Liver (tissue), 9 donors: ENCODE data around the gene TRIM32. TPM values are rescaled to one million over a fixed set of nuclear protein-coding genes. Genes with fewer than 3 reads are reported as not detected.

Experiments used
- DNase-seq: peaks from one replicate; pipeline ENCODE4 v3.0.0-alpha.2; 2017; ENCODE audit warnings: low spot score
- H3K27ac ChIP-seq, 2 donors: one replicate each; pipeline ENCODE4 v1.7.0; 2013; ENCODE audit warnings: inconsistent platforms in 2 of 2, low read length in 2 of 2, control low read depth in 1 of 2, low read depth in 1 of 2, mild to moderate bottlenecking in 1 of 2
- H3K27me3 ChIP-seq, 4 donors: one replicate each; pipeline versions ENCODE4 v1.6.1 to v1.7.0; 2013; ENCODE audit warnings: low read length in 3 of 4, inconsistent platforms in 1 of 4, mild to moderate bottlenecking in 1 of 4, moderate library complexity in 1 of 4; ENCODE audit not compliant: control insufficient read depth in 4 of 4, insufficient read depth in 4 of 4
- H3K36me3 ChIP-seq, 4 donors: one replicate each; pipeline versions ENCODE4 v1.6.1 to v1.7.0; 2013; ENCODE audit warnings: low read length in 3 of 4, mild to moderate bottlenecking in 3 of 4, low read depth in 1 of 4, moderate library complexity in 1 of 4; ENCODE audit not compliant: control insufficient read depth in 4 of 4, insufficient read depth in 3 of 4
- H3K4me1 ChIP-seq, 4 donors: one replicate each; pipeline versions ENCODE4 v1.6.1 to v1.7.0; 2013; ENCODE audit warnings: low read length in 3 of 4, mild to moderate bottlenecking in 3 of 4, moderate library complexity in 1 of 4; ENCODE audit not compliant: control insufficient read depth in 4 of 4, insufficient read depth in 4 of 4
- H3K4me3 ChIP-seq, 3 donors: one replicate each; pipeline versions ENCODE4 v1.6.1 to v1.7.0; 2013; ENCODE audit warnings: low read length in 3 of 3, control low read depth in 1 of 3, low read depth in 1 of 3, mild to moderate bottlenecking in 1 of 3
- H3K9ac ChIP-seq, 2 donors: one replicate each; pipeline ENCODE4 v1.7.0; 2013; ENCODE audit warnings: low read length in 2 of 2, mild to moderate bottlenecking in 2 of 2, moderate library complexity in 2 of 2, control low read depth in 1 of 2, low read depth in 1 of 2
- H3K9me3 ChIP-seq, 4 donors: one replicate each; pipeline versions ENCODE4 v1.6.1 to v1.7.0; 2013; ENCODE audit warnings: low read length in 3 of 4; ENCODE audit not compliant: control insufficient read depth in 4 of 4
- ATF3 ChIP-seq: IDR thresholded peaks from 2 replicates; pipeline ENCODE4 v1.6.1; 2016; ENCODE audit warnings: antibody characterized with exemption
- CTCF ChIP-seq: fragments of 150-350 bp; IDR thresholded peaks from 2 replicates; pipeline ENCODE4 v1.5.1; 2017; ENCODE audit warnings: improper control_type of control experiment, low read depth, low read length; ENCODE audit not compliant: missing input control
- EGR1 ChIP-seq, 2 donors: IDR thresholded peaks; 2 replicates each; pipeline ENCODE4 v1.6.1; 2016 to 2018; ENCODE audit warnings: antibody characterized with exemption in 2 of 2, low read depth in 2 of 2
- FOXA1 ChIP-seq: IDR thresholded peaks from 2 replicates; pipeline ENCODE4 v1.6.1; 2016; ENCODE audit warnings: antibody characterized with exemption
- FOXA2 ChIP-seq: IDR thresholded peaks from 2 replicates; pipeline ENCODE4 v1.6.1; 2016; ENCODE audit warnings: antibody characterized with exemption
- GABPA ChIP-seq, 2 donors: IDR thresholded peaks in 1 of 2; conservative IDR thresholded peaks in 1 of 2; 2 replicates each; pipeline ENCODE4 v1.6.1; 2016; ENCODE audit warnings: antibody characterized with exemption in 2 of 2, mild to moderate bottlenecking in 1 of 2, moderate library complexity in 1 of 2
- HNF4A ChIP-seq, 2 donors: conservative IDR thresholded peaks; 2 replicates each; pipeline ENCODE4 v1.6.1; 2016; ENCODE audit warnings: antibody characterized with exemption in 2 of 2, mild to moderate bottlenecking in 2 of 2
- HNF4G ChIP-seq: IDR thresholded peaks from 2 replicates; pipeline ENCODE4 v1.6.1; 2016; ENCODE audit warnings: antibody characterized with exemption
- JUND ChIP-seq, 2 donors: IDR thresholded peaks; 2 replicates each; pipeline ENCODE4 v1.6.1; 2016; ENCODE audit warnings: antibody characterized with exemption in 2 of 2
- NR2F2 ChIP-seq: IDR thresholded peaks from 2 replicates; pipeline ENCODE4 v1.6.1; 2016; ENCODE audit warnings: antibody characterized with exemption
- RAD21 ChIP-seq, 2 donors: IDR thresholded peaks; 2 replicates each; pipeline ENCODE4 v1.6.1; 2016; ENCODE audit warnings: antibody characterized with exemption in 2 of 2, mild to moderate bottlenecking in 2 of 2
- RXRA ChIP-seq, 2 donors: IDR thresholded peaks; 2 replicates each; pipeline ENCODE4 v1.6.1; 2017 to 2018; ENCODE audit warnings: antibody characterized with exemption in 2 of 2, mild to moderate bottlenecking in 1 of 2
- SP1 ChIP-seq: IDR thresholded peaks from 2 replicates; pipeline ENCODE4 v1.6.1; 2018; ENCODE audit warnings: antibody characterized with exemption, mild to moderate bottlenecking
- TAF1 ChIP-seq: conservative IDR thresholded peaks from 2 replicates; pipeline ENCODE4 v1.6.1; 2016; ENCODE audit warnings: antibody characterized with exemption, mild to moderate bottlenecking
- YY1 ChIP-seq: IDR thresholded peaks from 2 replicates; pipeline ENCODE4 v1.6.1; 2016; ENCODE audit warnings: antibody characterized with exemption, mild to moderate bottlenecking
- WGBS: extraction: QIAGEN DNeasy Blood & Tissue Kit; methylation state at CpG from one replicate; pipeline ENCODE4 v1.1.7; 2013; 5-methylcytosine and 5-hydroxymethylcytosine counted together
- polyA plus RNA-seq, 2 donors: library from polyadenylated mRNA; stranded (reverse) in 1 of 2; unstranded in 1 of 2; fragments of 200-250 nt in 1 of 2; fragments of >200 nt in 1 of 2; fragmentation: Nextera tagmentation in 1 of 2; extraction: Ambion mirVana in 1 of 2; gene quantifications; one replicate each; pipeline versions ENCODE4 v1.2.1 to v1.2.3, GENCODE V29; 2013 to 2015
- total RNA-seq, 2 donors: library from RNA; depleted of rRNA; stranded (reverse); fragments of >200 nt; gene quantifications; one replicate each; pipeline ENCODE4 v1.2.3, GENCODE V29; 2014
- TF ChIP-seq, protein P1 (sequence below): IDR thresholded peaks from 2 replicates; pipeline ENCODE4 v1.6.1; 2016; ENCODE audit warnings: antibody characterized with exemption
- donor health status: healthy.
- donor health status: healthy.
- donor health status: healthy.
- donor health status: healthy.
- donor health status: healthy.

TRIM32 gene
- total and polyA plus RNA-seq, 4 donors: 3.0 to 5.9 (median 3.5) TPM

GRCh38 chr9:116661037-116661954 is 25.8 kb upstream of the TRIM32 start:
- no peak for TF ChIP-seq ATF3
- peak; percentile 80 for TF ChIP-seq CTCF
- peak; percentile 94 to 96 for TF ChIP-seq RAD21 (IDR thresholded peaks at IDR 0.05)
- H3K36me3 ChIP-seq: no peaks in the 10 kb centered on the region
- no peaks in the 10 kb centered on the region for H3K9me3 ChIP-seq
- no peak overlapping the region for H3K27ac ChIP-seq
- 66% methylated on average over 7 of the region's 7 CpGs for WGBS
- H3K9ac ChIP-seq: no peak overlapping the region
- H3K4me3 ChIP-seq: no peak overlapping the region
- H3K4me1 ChIP-seq: no peaks in the 10 kb centered on the region
- DNase-seq: no peak
- no peaks in the 10 kb centered on the region for H3K27me3 ChIP-seq

- no peak for DNase-seq
- 79% methylated on average over 6 of the region's 6 CpGs for WGBS
- Histone ChIP-seq H3K4me1 (no peaks in the 10 kb centered on the region), H3K36me3 (no peaks in the 10 kb centered on the region), H3K9ac (no peak overlapping the region), H3K4me3 (no peak overlapping the region), H3K27me3 (no peaks in the 10 kb centered on the region), H3K27ac (peak overlapping the region in 1 of 2 donors; percentile 35), H3K9me3 (no peaks in the 10 kb centered on the region)
- TF ChIP-seq NR2F2 (peak; percentile 10), RXRA (IDR thresholded peaks at IDR 0.05) (no peak)
Observed at GRCh38 chr9:116662646-116663310, 24.3 kb upstream of the TRIM32 start.

DNA sequence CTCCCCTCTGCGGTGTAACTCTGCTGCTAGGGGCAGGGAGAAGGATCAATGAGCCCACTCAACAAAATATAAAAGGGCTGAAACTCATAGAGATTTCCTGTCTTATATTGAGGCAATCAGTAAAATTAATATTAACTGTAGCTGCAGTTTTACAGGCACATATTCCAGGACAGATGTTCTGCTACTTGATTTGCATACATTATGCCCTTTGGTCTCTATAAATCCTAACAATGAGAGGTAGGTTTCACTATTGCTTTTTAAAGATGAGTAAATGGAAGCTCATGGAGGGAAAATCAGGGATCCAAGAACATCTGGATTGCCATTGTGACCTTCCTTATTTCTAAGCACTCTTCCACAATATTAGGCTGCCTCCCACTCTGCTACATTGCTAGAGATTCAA is 23.5 kb upstream of the TRIM32 start:
- TF ChIP-seq, protein P1, sequence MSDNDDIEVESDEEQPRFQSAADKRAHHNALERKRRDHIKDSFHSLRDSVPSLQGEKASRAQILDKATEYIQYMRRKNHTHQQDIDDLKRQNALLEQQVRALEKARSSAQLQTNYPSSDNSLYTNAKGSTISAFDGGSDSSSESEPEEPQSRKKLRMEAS: no peak
- TF ChIP-seq SP1 (no peak), FOXA1 (no peak), NR2F2 (no peak), TAF1 (no peak), GABPA (IDR thresholded peaks at IDR 0.05 in 1 of 2, conservative IDR thresholded peaks at IDR 0.05 in 1 of 2) (no peak), RAD21 (IDR thresholded peaks at IDR 0.05) (no peak), FOXA2 (no peak), HNF4G (no peak), YY1 (no peak), EGR1 (IDR thresholded peaks at IDR 0.05; ENCODE audit: low read depth in 2 of 2) (no peak), RXRA (IDR thresholded peaks at IDR 0.05) (no peak), JUND (IDR thresholded peaks at IDR 0.05) (no peak), HNF4A (conservative IDR thresholded peaks at IDR 0.05) (no peak), CTCF (no peak)
- Histone ChIP-seq H3K9ac (no peak overlapping the region), H3K36me3 (no peaks in the 10 kb centered on the region), H3K27ac (no peak overlapping the region), H3K4me1 (no peaks in the 10 kb centered on the region), H3K9me3 (no peaks in the 10 kb centered on the region), H3K4me3 (no peak overlapping the region), H3K27me3 (no peaks in the 10 kb centered on the region)
- no peak for DNase-seq
- 98% methylated on average over 1 of the region's 1 CpG for WGBS
